A673 (cell line): Measurements from ENCODE around the gene ZEB2. TPM values are rescaled to one million over a fixed set of nuclear protein-coding genes. Genes with fewer than 3 reads are reported as not detected.
A peak's percentile ranks its signal among the peaks of the same experiment; 100 is the strongest.

ENCODE experiments used
- BruUV-seq: library from RNA; stranded (reverse); fragments of 400-500 nt; replicated peaks from 2 replicates; lab custom pipeline; 2021; lab: Mats Ljungman, UMichigan
- CTCF ChIA-PET: fragments of 300-600 bp; sonication (Branson Sonifier 250); formaldehyde crosslinking; loops from one replicate; lab custom pipeline; 2022; ENCODE audit warnings: antibody characterized with exemption; lab: Charles Lee
- POLR2A ChIA-PET: fragments of 300-600 bp; sonication (Branson Sonifier 250); formaldehyde crosslinking; loops from one replicate; lab custom pipeline; 2022; ENCODE audit warnings: antibody characterized with exemption; ENCODE audit not compliant: low non-redundant PET; lab: Charles Lee
- DNase-seq: peaks from one replicate; pipeline ENCODE4 v3.0.0-alpha.2; 2015; ENCODE audit warnings: low spot score
- H3K27ac ChIP-seq: fragments of 200-600 bp; sonication (generic); 2 replicates; pipeline ENCODE4 v1.5.1; 2016; ENCODE audit warnings: mixed run types, low read depth, mild to moderate bottlenecking, mixed read lengths, antibody characterized with exemption, low read length; ENCODE audit not compliant: poor library complexity, severe bottlenecking
- H3K27me3 ChIP-seq: fragments of 200-600 bp; sonication (generic); replicated peaks from 2 replicates; pipeline ENCODE4 v1.6.1; 2017; ENCODE audit warnings: mixed run types, low read depth, mild to moderate bottlenecking, mixed read lengths, antibody characterized with exemption, low read length; ENCODE audit not compliant: insufficient read depth, poor library complexity
- H3K36me3 ChIP-seq: fragments of 200-600 bp; sonication (generic); 2 replicates; pipeline ENCODE4 v1.6.1; 2016; ENCODE audit warnings: mixed run types, mild to moderate bottlenecking, mixed read lengths, antibody characterized with exemption, low read length; ENCODE audit not compliant: insufficient read depth, poor library complexity, severe bottlenecking
- H3K4me1 ChIP-seq: fragments of 200-600 bp; sonication (generic); 2 replicates; pipeline ENCODE4 v1.6.1; 2017; ENCODE audit warnings: mixed run types, mild to moderate bottlenecking, mixed read lengths, antibody characterized with exemption, low read length; ENCODE audit not compliant: insufficient read depth, poor library complexity, severe bottlenecking
- H3K4me3 ChIP-seq: fragments of 200-600 bp; sonication (generic); 2 replicates; pipeline ENCODE4 v1.5.1; 2016; ENCODE audit warnings: low read depth, mixed run types, mild to moderate bottlenecking, mixed read lengths, low read length; ENCODE audit not compliant: poor library complexity, severe bottlenecking
- H3K9me3 ChIP-seq: fragments of 200-600 bp; sonication (generic); 2 replicates; pipeline ENCODE4 v1.6.1; 2016; ENCODE audit warnings: mixed run types, low read depth, mild to moderate bottlenecking, mixed read lengths, antibody characterized with exemption, low read length; ENCODE audit not compliant: poor library complexity, severe bottlenecking
- EZH2 ChIP-seq: fragments of 200-600 bp; sonication (generic); IDR thresholded peaks from 2 replicates; pipeline ENCODE4 v1.6.1; 2017; ENCODE audit warnings: borderline replicate concordance, low read depth, mild to moderate bottlenecking, mixed read lengths, antibody characterized with exemption, low read length; ENCODE audit not compliant: poor library complexity, severe bottlenecking
- intact Hi-C: fragments of 100-400 bp; cut with micrococcal nuclease; formaldehyde crosslinking; loops from one replicate; pipeline ENCODE4 v1.10.0; 2022; ENCODE audit not compliant: unreplicated experiment
- total RNA-seq: library from RNA; stranded (reverse); gene quantifications from 2 replicates; pipeline ENCODE4 v1.2.3, GENCODE V29; 2021
- TF ChIP-seq, protein P1 (sequence below): fragments of 300-800, 200-600 bp; sonication (generic); conservative IDR thresholded peaks from 2 replicates; pipeline ENCODE4 v1.5.1; 2017; ENCODE audit warnings: low read depth, mild to moderate bottlenecking, antibody characterized with exemption, low read length, moderate library complexity, mixed read lengths

Gene ZEB2
- total RNA-seq, 1 experiment from 2014 or later, result 146 TPM

DNA sequence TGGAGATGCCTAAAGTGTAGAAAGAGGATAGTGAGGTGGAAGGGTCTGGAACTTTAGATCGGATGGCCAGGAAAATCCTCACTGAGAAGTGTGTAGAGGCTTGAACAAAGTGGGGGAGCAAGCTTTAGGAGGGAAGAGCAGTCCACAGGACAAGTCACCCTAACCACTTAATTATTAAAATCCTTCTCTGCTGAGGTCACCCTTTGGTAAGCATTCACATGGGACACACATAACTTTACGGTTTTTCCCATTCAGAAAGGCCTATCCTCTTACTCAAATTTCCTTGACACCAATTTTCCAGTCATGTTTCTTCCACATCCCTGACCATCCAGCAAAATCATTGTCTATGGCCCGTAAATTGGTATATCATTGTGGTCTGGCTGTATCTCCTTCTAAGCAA is 31.0 kb upstream of the ZEB2 start:
- ChIA-PET POLR2A (no interaction called here), CTCF (no interaction called here)
- no peaks in the 10 kb centered on the region for H3K4me1 ChIP-seq
- H3K27ac ChIP-seq, result no peak overlapping the region
- no TSS peak for BruUV-seq
- H3K27me3 ChIP-seq, result no peaks in the 10 kb centered on the region
- TF ChIP-seq EZH2, result no peak
- TF ChIP-seq, protein P1, sequence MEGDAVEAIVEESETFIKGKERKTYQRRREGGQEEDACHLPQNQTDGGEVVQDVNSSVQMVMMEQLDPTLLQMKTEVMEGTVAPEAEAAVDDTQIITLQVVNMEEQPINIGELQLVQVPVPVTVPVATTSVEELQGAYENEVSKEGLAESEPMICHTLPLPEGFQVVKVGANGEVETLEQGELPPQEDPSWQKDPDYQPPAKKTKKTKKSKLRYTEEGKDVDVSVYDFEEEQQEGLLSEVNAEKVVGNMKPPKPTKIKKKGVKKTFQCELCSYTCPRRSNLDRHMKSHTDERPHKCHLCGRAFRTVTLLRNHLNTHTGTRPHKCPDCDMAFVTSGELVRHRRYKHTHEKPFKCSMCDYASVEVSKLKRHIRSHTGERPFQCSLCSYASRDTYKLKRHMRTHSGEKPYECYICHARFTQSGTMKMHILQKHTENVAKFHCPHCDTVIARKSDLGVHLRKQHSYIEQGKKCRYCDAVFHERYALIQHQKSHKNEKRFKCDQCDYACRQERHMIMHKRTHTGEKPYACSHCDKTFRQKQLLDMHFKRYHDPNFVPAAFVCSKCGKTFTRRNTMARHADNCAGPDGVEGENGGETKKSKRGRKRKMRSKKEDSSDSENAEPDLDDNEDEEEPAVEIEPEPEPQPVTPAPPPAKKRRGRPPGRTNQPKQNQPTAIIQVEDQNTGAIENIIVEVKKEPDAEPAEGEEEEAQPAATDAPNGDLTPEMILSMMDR, result no peak
- no peaks in the 10 kb centered on the region for H3K9me3 ChIP-seq
- H3K4me3 ChIP-seq, result no peak overlapping the region
- DNase-seq, result no peak
- intact Hi-C loops, result no loop called here
- no peaks in the 10 kb centered on the region for H3K36me3 ChIP-seq

DNA sequence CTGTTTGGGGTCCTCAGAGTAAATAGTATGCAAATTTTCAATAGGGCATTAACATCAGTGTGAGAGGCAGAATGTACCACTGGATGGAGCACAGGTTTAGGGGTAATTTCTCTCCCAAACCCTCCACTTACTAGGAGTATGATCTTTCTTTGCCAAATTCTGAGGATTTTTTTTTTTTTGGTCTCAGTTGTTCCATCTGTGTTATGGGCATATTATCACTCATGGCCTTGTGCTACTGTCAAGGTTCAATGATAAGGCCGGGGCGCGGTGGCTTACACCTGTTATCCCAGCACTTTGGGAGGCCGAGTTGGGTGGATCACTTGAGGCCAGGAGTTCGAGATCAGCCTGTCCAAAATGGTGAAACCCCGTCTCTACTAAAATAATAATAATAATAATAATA is 30.2 kb upstream of the ZEB2 start:
- H3K4me3 ChIP-seq, result no peak overlapping the region
- POLR2A ChIA-PET, result no interaction called here
- intact Hi-C loops, result no loop called here

DNA sequence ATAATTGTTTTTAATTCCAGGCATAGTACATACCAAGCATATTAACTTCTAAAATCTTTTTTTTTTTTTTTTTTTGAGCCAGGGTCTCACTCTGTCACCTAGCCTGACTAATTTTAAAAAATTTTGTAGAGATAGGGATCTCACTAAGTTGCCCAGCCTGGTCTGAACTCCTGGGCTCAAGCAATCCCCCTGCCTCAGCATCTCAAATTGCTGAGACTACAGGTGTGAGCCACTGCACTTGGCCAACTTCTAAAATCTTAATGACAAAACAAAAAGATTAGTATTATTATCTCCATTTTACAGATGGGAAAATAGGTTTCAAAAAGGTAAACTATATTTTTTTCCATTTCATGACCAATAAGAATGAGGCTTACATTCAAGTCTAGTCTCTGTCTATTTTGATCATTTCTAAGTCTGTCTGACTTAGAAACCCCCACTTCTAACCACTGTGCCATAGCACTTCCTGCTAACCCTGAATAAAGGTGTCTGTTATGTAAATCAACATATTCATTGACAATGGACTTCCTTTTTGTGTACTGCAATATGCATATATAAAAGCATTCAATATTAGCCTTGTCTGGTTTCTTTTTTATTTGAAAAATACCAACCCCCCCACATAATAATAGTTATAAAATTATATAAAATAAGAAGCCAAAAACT is 28.7 kb upstream of the ZEB2 start:
- ChIA-PET POLR2A (no interaction called here), CTCF (no interaction called here)
- no TSS peak for BruUV-seq
- no peak overlapping the region for H3K4me3 ChIP-seq
- TF ChIP-seq, protein P1, result no peak
- H3K36me3 ChIP-seq, result no peaks in the 10 kb centered on the region
- intact Hi-C loops, result no loop called here
- no peak overlapping the region for H3K27ac ChIP-seq
- H3K27me3 ChIP-seq, result no peaks in the 10 kb centered on the region
- DNase-seq, result peak; percentile 10
- no peaks in the 10 kb centered on the region for H3K4me1 ChIP-seq
- no peaks in the 10 kb centered on the region for H3K9me3 ChIP-seq

More for the DNA sequence above, 30.2 kb upstream of the ZEB2 start:
- no peaks in the 10 kb centered on the region for H3K4me1 ChIP-seq
- BruUV-seq, result no TSS peak
- no peaks in the 10 kb centered on the region for H3K9me3 ChIP-seq
- DNase-seq, result no peak
- no peaks in the 10 kb centered on the region for H3K27me3 ChIP-seq
- CTCF ChIA-PET, result no interaction called here
- no peak overlapping the region for H3K27ac ChIP-seq
- TF ChIP-seq, protein P1, result no peak
- no peak for TF ChIP-seq EZH2
- no peaks in the 10 kb centered on the region for H3K36me3 ChIP-seq
